ENCODE measurements around the gene RFC3. TPM values are rescaled to one million over a fixed set of nuclear protein-coding genes. Genes with fewer than 3 reads are reported as not detected.

The RFC3 gene
- total RNA-seq, 2 experiments from 2014 or later = 48.3 to 51.8 TPM

DNA sequence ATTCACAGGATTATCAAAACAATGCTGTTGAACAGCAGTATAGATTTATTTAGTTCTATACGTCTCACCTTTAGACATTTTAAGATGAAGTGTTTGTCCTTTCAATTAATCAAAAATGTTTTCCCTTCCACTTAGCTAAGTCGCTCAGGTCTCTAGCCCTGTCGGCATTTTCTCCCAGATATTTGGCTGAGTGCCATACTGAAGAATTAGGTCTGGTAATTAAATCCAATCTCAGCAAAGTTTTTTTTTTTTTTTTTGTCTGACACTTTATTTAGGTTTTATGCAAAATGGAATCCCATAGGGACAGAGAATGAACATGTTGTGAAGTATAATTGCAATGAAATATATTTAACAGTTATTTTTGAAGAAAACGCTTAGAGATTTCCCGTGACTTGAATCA lies 44.1 kb downstream of the RFC3 start:
- peaks cover 2% of the 10 kb centered on the region for H3K36me3 Mint-ChIP-seq
- no peaks in the 10 kb centered on the region for H3K9me3 Mint-ChIP-seq (ENCODE audit: low read depth)
- no peaks in the 10 kb centered on the region for H3K27me3 Mint-ChIP-seq
- H3K27ac Mint-ChIP-seq = no peak overlapping the region
- no peak overlapping the region for H3K4me3 Mint-ChIP-seq
- ATAC-seq (no peak), DNase-seq (no peak)
- H3K4me1 Mint-ChIP-seq = no peaks in the 10 kb centered on the region
- CTCF ChIA-PET = no interaction called here

DNA sequence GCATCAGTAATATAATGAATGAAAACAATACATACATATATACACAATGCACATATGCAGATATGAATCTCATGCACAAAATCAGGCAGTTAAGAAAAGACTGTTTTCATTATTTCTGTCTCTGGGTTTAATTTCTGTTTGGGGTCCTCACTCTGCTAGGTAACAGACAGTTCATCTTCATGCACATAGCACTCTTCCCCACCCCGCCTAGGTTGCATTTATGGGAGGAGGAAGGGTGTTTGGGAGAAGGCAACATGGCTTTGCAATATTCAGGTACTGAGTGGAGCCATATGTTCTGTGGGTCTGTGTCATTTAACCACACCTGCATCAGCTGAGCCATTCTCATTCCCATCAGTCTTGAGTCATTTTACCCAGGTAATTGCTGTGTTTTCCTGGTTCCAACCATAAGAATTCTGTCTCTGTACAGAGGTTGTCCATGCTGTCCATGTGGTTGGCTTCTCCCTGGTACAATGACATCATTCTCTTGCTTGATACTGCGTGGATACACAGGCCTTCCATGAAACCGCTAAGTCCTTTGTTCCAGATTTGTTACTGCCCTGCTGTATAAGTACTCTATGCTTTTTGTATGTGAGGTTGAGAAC lies 45.3 kb downstream of the RFC3 start:
- no peak overlapping the region for H3K4me3 Mint-ChIP-seq
- CTCF ChIA-PET = no interaction called here
- H3K27ac Mint-ChIP-seq = no peak overlapping the region
- no peaks in the 10 kb centered on the region for H3K4me1 Mint-ChIP-seq
- DNase-seq = no peak
- H3K36me3 Mint-ChIP-seq = peaks cover 8% of the 10 kb centered on the region
- H3K9me3 Mint-ChIP-seq (ENCODE audit: low read depth) = no peaks in the 10 kb centered on the region
- ATAC-seq = no peak
- no peaks in the 10 kb centered on the region for H3K27me3 Mint-ChIP-seq

GRCh38 chr13:33865945-33866344 lies 48.0 kb downstream of the RFC3 start:
- DNase-seq (no peak), ATAC-seq (no peak)
- H3K36me3 Mint-ChIP-seq = peaks cover 8% of the 10 kb centered on the region
- no peak overlapping the region for H3K27ac Mint-ChIP-seq
- no peaks in the 10 kb centered on the region for H3K9me3 Mint-ChIP-seq (ENCODE audit: low read depth)
- H3K27me3 Mint-ChIP-seq = no peaks in the 10 kb centered on the region
- H3K4me1 Mint-ChIP-seq = no peaks in the 10 kb centered on the region
- H3K4me3 Mint-ChIP-seq = no peak overlapping the region
- CTCF ChIA-PET = no interaction called here

GRCh38 chr13:33867472-33867871 lies 49.5 kb downstream of the RFC3 start:
- H3K9me3 Mint-ChIP-seq (ENCODE audit: low read depth) = no peaks in the 10 kb centered on the region
- H3K4me1 Mint-ChIP-seq = no peaks in the 10 kb centered on the region
- CTCF ChIA-PET = no interaction called here
- H3K36me3 Mint-ChIP-seq = peaks cover 8% of the 10 kb centered on the region
- no peak overlapping the region for H3K27ac Mint-ChIP-seq
- no peak overlapping the region for H3K4me3 Mint-ChIP-seq
- ATAC-seq = no peak
- no peaks in the 10 kb centered on the region for H3K27me3 Mint-ChIP-seq
- no peak for DNase-seq

- H3K27ac Mint-ChIP-seq = no peak overlapping the region
- ATAC-seq = no peak
- no peaks in the 10 kb centered on the region for H3K27me3 Mint-ChIP-seq
- H3K4me3 Mint-ChIP-seq = no peak overlapping the region
- CTCF ChIA-PET = no interaction called here
- H3K4me1 Mint-ChIP-seq = no peaks in the 10 kb centered on the region
- no peaks in the 10 kb centered on the region for H3K9me3 Mint-ChIP-seq (ENCODE audit: low read depth)
- no peak for DNase-seq
- H3K36me3 Mint-ChIP-seq = peaks cover 8% of the 10 kb centered on the region
Observed at GRCh38 chr13:33868343-33868994, 50.5 kb downstream of the RFC3 start.

- ATAC-seq = no peak
- no peaks in the 10 kb centered on the region for H3K4me1 Mint-ChIP-seq
- CTCF ChIA-PET = no interaction called here
Observed at GRCh38 chr13:33869005-33869404, 51.1 kb downstream of the RFC3 start.

DNA sequence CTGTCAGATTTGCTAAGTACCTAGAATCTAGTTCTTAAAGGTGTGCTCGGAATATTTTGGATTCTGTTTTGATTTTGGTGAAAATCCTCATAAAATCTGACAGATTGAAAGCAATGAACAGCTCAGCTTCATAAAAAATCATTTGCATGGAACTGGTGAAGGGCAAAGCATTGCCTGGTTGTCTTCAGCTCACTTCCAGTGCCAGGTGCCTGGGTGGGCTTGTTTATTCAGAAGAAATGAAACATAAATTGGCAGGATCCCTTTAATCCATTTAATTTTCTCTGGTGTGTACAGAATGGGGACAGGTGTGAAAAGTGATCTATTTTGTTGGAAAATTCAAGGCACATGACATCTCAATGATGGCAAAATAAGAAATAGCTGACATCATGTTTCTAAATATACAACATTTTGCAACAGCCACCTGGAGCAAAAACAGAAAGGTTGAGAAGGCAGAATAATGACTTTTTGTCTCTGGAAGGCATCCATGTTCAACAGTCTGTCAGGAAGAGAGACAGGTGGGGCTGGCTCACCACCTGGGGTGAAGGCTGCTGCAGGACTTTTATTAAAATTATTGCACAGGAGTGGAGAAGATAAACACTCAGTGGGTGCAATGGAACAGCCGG lies 52.2 kb downstream of the RFC3 start:
- H3K36me3 Mint-ChIP-seq = peaks cover 6% of the 10 kb centered on the region
- H3K27me3 Mint-ChIP-seq = no peaks in the 10 kb centered on the region
- ATAC-seq (no peak), DNase-seq (no peak)
- no peak overlapping the region for H3K4me3 Mint-ChIP-seq
- CTCF ChIA-PET = no interaction called here
- no peaks in the 10 kb centered on the region for H3K9me3 Mint-ChIP-seq (ENCODE audit: low read depth)
- H3K4me1 Mint-ChIP-seq = no peaks in the 10 kb centered on the region
- no peak overlapping the region for H3K27ac Mint-ChIP-seq

More at GRCh38 chr13:33869005-33869404, 51.1 kb downstream of the RFC3 start:
- Mint-ChIP-seq H3K4me3 (no peak overlapping the region), H3K36me3 (peaks cover 8% of the 10 kb centered on the region), H3K9me3 (ENCODE audit: low read depth) (no peaks in the 10 kb centered on the region), H3K27me3 (no peaks in the 10 kb centered on the region), H3K27ac (no peak overlapping the region)
- no peak for DNase-seq

- DNase-seq = no peak
- no peak for ATAC-seq
- H3K27ac Mint-ChIP-seq = no peak overlapping the region
- no peak overlapping the region for H3K4me3 Mint-ChIP-seq
- no peaks in the 10 kb centered on the region for H3K9me3 Mint-ChIP-seq (ENCODE audit: low read depth)
- no peaks in the 10 kb centered on the region for H3K4me1 Mint-ChIP-seq
- H3K36me3 Mint-ChIP-seq = peaks cover 6% of the 10 kb centered on the region
- H3K27me3 Mint-ChIP-seq = no peaks in the 10 kb centered on the region
- CTCF ChIA-PET = interaction anchor here (0.9 kb wide), 1 partner anchor 18 kb away, joined by 3 read pairs; no protein-coding TSS in a partner anchor
Observed at GRCh38 chr13:33871207-33872004, 53.5 kb downstream of the RFC3 start.

DNA sequence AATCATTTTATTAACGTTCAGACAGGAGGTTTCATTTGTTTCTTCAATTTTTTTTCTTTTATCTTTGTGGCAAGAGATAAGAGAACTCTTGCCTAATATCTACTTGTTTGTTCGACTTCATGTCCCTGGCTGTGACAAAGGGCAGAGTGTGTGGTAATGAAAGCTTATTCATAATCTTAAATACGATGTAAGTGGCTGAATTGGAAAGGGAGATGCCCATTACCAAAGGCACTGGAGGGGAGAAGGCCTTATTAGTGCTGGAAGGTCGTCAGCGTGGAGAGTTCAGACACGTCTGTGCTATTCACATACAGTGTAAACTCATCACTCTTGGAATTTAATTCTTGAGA lies 54.0 kb downstream of the RFC3 start:
- CTCF ChIA-PET = interaction anchor here (0.9 kb wide), 1 partner anchor 18 kb away, joined by 3 read pairs; no protein-coding TSS in a partner anchor
- H3K27ac Mint-ChIP-seq = no peak overlapping the region

DNA sequence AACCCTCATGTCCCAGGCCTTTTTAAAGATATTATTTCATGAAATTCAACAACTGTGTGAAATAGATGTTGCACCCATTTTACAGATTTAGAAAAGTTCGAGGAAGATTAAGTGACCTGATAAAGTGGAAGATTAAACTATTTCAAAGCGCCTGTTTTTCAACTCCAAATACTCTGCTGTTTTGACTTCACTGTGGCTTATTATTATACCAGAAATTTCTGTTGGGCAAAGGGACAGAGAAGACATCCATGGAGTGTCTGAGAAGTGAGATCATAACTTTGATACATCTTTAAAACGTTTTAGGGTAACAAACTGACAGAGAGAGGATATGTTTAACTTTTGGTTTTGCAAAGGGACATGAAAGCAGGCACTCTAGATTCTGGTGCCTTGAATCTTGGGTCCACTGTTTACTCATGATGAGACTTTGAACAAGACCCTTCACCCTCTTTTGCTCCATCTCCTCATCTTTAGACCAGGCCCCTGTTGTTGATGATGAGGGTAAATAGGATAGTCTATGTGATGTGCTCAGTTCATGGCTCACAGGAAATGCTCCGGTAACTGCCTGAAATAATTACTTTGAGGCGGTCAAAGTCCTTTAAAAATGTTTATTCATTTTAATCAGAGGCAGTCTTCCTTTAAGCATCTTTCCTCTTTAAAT lies 55.4 kb downstream of the RFC3 start:
- CTCF ChIA-PET = no interaction called here
- Mint-ChIP-seq H3K4me3 (no peak overlapping the region), H3K27ac (no peak overlapping the region), H3K9me3 (ENCODE audit: low read depth) (no peaks in the 10 kb centered on the region), H3K36me3 (no peaks in the 10 kb centered on the region), H3K27me3 (no peaks in the 10 kb centered on the region), H3K4me1 (no peaks in the 10 kb centered on the region)
- DNase-seq (no peak), ATAC-seq (no peak)

More for the DNA sequence above, 54.0 kb downstream of the RFC3 start:
- peaks cover 6% of the 10 kb centered on the region for H3K36me3 Mint-ChIP-seq
- DNase-seq (no peak), ATAC-seq (no peak)
- no peaks in the 10 kb centered on the region for H3K9me3 Mint-ChIP-seq (ENCODE audit: low read depth)
- H3K4me3 Mint-ChIP-seq = no peak overlapping the region
- no peaks in the 10 kb centered on the region for H3K27me3 Mint-ChIP-seq
- H3K4me1 Mint-ChIP-seq = no peaks in the 10 kb centered on the region

- Mint-ChIP-seq H3K4me3 (no peak overlapping the region), H3K9me3 (ENCODE audit: low read depth) (no peaks in the 10 kb centered on the region), H3K27ac (no peak overlapping the region), H3K27me3 (no peaks in the 10 kb centered on the region), H3K4me1 (no peaks in the 10 kb centered on the region), H3K36me3 (peaks cover 2% of the 10 kb centered on the region)
- DNase-seq (no peak), ATAC-seq (no peak)
- CTCF ChIA-PET = no interaction called here
Observed at GRCh38 chr13:33874871-33875270, 56.9 kb downstream of the RFC3 start.

- DNase-seq (no peak), ATAC-seq (no peak)
- H3K27ac Mint-ChIP-seq = no peak overlapping the region
- H3K4me1 Mint-ChIP-seq = no peaks in the 10 kb centered on the region
- H3K4me3 Mint-ChIP-seq = no peak overlapping the region
- no peaks in the 10 kb centered on the region for H3K9me3 Mint-ChIP-seq (ENCODE audit: low read depth)
- no peaks in the 10 kb centered on the region for H3K27me3 Mint-ChIP-seq
- peaks cover 2% of the 10 kb centered on the region for H3K36me3 Mint-ChIP-seq
- CTCF ChIA-PET = interaction anchor here (0.6 kb wide), 1 partner anchor 787 kb away, joined by 3 read pairs; no protein-coding TSS in a partner anchor
Observed at GRCh38 chr13:33875618-33876401, 57.9 kb downstream of the RFC3 start.

Data from activated CD8-positive, alpha-beta memory T cell treated with anti-CD3 and anti-CD28 coated beads, Interleukin-2, amount 10 ng/mL, durations not matched to agents 7 days and 5 days (primary cell).